Keratinocyte (primary cell): ENCODE results near the gene ACAD10. TPM values are rescaled to one million over a fixed set of nuclear protein-coding genes. Genes with fewer than 3 reads are reported as not detected.

Experiments used
- DNase-seq: peaks from one replicate; pipeline ENCODE4 v3.0.0-alpha.2; 2011; ENCODE audit warnings: low read depth, missing footprints, low spot score
- FAIRE-seq: peaks from 2 replicates; lab custom pipeline; 2011; peaks lifted over from hg19 to GRCh38; lab: Jason Lieb, UNC
- H2AFZ ChIP-seq: 2 replicates; pipeline ENCODE4 v1.6.0; 2012; ENCODE audit warnings: low read length, control low read depth, inconsistent platforms; ENCODE audit not compliant: control insufficient read depth
- H3K27ac ChIP-seq: 2 replicates; pipeline ENCODE4 v1.5.1; 2011; ENCODE audit warnings: low read length; ENCODE audit not compliant: control insufficient read depth, insufficient read depth
- H3K27me3 ChIP-seq: 3 replicates; pipeline ENCODE4 v1.6.0; 2011; ENCODE audit warnings: low read length; ENCODE audit not compliant: control insufficient read depth, insufficient read depth; ENCODE audit errors: extremely low read depth
- H3K36me3 ChIP-seq, 2 experiments: 2 replicates in 1 of 2; 3 replicates in 1 of 2; pipeline ENCODE4 v1.5.1; 2011; ENCODE audit warnings: low read length in 2 of 2, mild to moderate bottlenecking in 1 of 2; ENCODE audit not compliant: control insufficient read depth in 2 of 2, insufficient read depth in 2 of 2; ENCODE audit errors: extremely low read depth in 1 of 2
- H3K4me1 ChIP-seq: 3 replicates; pipeline ENCODE4 v1.5.1; 2011; ENCODE audit warnings: low read length; ENCODE audit not compliant: control insufficient read depth, insufficient read depth; ENCODE audit errors: extremely low read depth
- H3K4me2 ChIP-seq: 3 replicates; pipeline ENCODE4 v1.6.0; 2011; ENCODE audit warnings: low read depth, low read length; ENCODE audit not compliant: control insufficient read depth, insufficient read depth; ENCODE audit errors: extremely low read depth
- H3K4me3 ChIP-seq, 3 experiments: fragments of 200-600 bp in 1 of 3; sonication (generic) in 1 of 3; 2 replicates in 2 of 3; 3 replicates in 1 of 3; pipeline ENCODE4 v1.5.1; 2011 to 2016; ENCODE audit warnings: low read length in 3 of 3, mild to moderate bottlenecking in 3 of 3, control low read depth in 2 of 3, inconsistent platforms in 1 of 3, low read depth in 1 of 3, mixed read lengths in 1 of 3, mixed run types in 1 of 3, moderate library complexity in 1 of 3; ENCODE audit not compliant: control insufficient read depth in 2 of 3, insufficient read depth in 2 of 3; ENCODE audit errors: extremely low read depth in 1 of 3
- H3K79me2 ChIP-seq: 2 replicates; pipeline ENCODE4 v1.6.0; 2012; ENCODE audit warnings: low read length; ENCODE audit not compliant: control insufficient read depth, insufficient read depth
- H3K9ac ChIP-seq: 3 replicates; pipeline ENCODE4 v1.6.0; 2011; ENCODE audit warnings: low read length; ENCODE audit not compliant: control insufficient read depth, insufficient read depth; ENCODE audit errors: extremely low read depth
- H3K9me1 ChIP-seq: 3 replicates; pipeline ENCODE4 v1.6.0; 2011; ENCODE audit warnings: low read length; ENCODE audit not compliant: control insufficient read depth, insufficient read depth; ENCODE audit errors: extremely low read depth
- H3K9me3 ChIP-seq: 2 replicates; pipeline ENCODE4 v1.5.1; 2012; ENCODE audit warnings: low read depth, low read length; ENCODE audit not compliant: control insufficient read depth
- H4K20me1 ChIP-seq: 3 replicates; pipeline ENCODE4 v1.6.0; 2011; ENCODE audit warnings: low read length; ENCODE audit not compliant: control insufficient read depth, insufficient read depth; ENCODE audit errors: extremely low read depth
- CTCF ChIP-seq, 3 experiments: IDR thresholded peaks in 1 of 3; conservative IDR thresholded peaks in 1 of 3; optimal IDR thresholded peaks in 1 of 3; 2 replicates in 2 of 3; 3 replicates in 1 of 3; pipeline versions ENCODE3 to v1.5.1; 2011; ENCODE audit warnings: low read length in 3 of 3, mild to moderate bottlenecking in 3 of 3, moderate library complexity in 2 of 3, control low read depth in 1 of 3, inconsistent platforms in 1 of 3; ENCODE audit not compliant: insufficient read depth in 2 of 3; ENCODE audit errors: extremely low read depth in 1 of 3
- EZH2 ChIP-seq: IDR thresholded peaks from one replicate; pipeline ENCODE4 v1.6.1; 2012; ENCODE audit warnings: inconsistent platforms, mild to moderate bottlenecking, low read length, moderate library complexity
- dilution Hi-C: fragments of 300-500 bp; cut with MboI; formaldehyde crosslinking; loops from one replicate; pipeline ENCODE4 v1.7.0; 2020; ENCODE audit warnings: low sequenced_read_pairs; ENCODE audit not compliant: extremely low pct_ligation_motif_present
- polyA plus RNA-seq, 5 experiments: library from polyadenylated mRNA; depleted of rRNA in 3 of 5; stranded (reverse) in 3 of 5; stranded (forward) in 1 of 5; unstranded in 1 of 5; fragments of >200 nt; gene quantifications; 1 replicate in 1 of 5; 2 replicates in 3 of 5; 3 replicates in 1 of 5; pipeline versions ENCODE4 v1.2.1 to v1.2.3, GENCODE V29; 2011 to 2012; ENCODE audit warnings: missing spikeins in 2 of 5, low read depth in 1 of 5, low replicate concordance in 1 of 5

ACAD10 gene
- polyA plus RNA-seq, 1 donor (not counting 4 experiments of a cell fraction or from before 2014, with no cell fraction given) = 13.2 TPM

GRCh38 chr12:111754671-111755070, 68.8 kb downstream of the ACAD10 start:
- no peak overlapping the region for H3K4me3 ChIP-seq
- FAIRE-seq (no peak), DNase-seq (no peak)
- H3K4me2 ChIP-seq = no peak overlapping the region
- no peaks in the 10 kb centered on the region for H3K79me2 ChIP-seq
- H3K27ac ChIP-seq = no peak overlapping the region
- H2AFZ ChIP-seq = no peak overlapping the region
- H3K27me3 ChIP-seq = no peaks in the 10 kb centered on the region
- H3K9ac ChIP-seq = no peak overlapping the region
- peaks cover 15% of the 10 kb centered on the region for H3K4me1 ChIP-seq
- H3K36me3 ChIP-seq = no peaks in the 10 kb centered on the region
- no peaks in the 10 kb centered on the region for H3K9me3 ChIP-seq
- H3K9me1 ChIP-seq = peaks cover 2% of the 10 kb centered on the region
- dilution Hi-C loops = no loop called here
- H4K20me1 ChIP-seq = no peaks in the 10 kb centered on the region
- TF ChIP-seq CTCF (optimal IDR thresholded peaks at IDR 0.05 in 1 of 3, IDR thresholded peaks at IDR 0.05 in 1 of 3, conservative IDR thresholded peaks at IDR 0.05 in 1 of 3; ENCODE audit: extremely low read depth in 1 of 3, insufficient read depth in 2 of 3, low read length in 3 of 3) = no peak
- TF ChIP-seq EZH2 = no peak

- H3K27me3 ChIP-seq = no peaks in the 10 kb centered on the region
- dilution Hi-C loops = no loop called here
- no peak overlapping the region for H3K9ac ChIP-seq
- H3K36me3 ChIP-seq = no peaks in the 10 kb centered on the region
- H3K4me3 ChIP-seq = no peak overlapping the region
- H3K4me1 ChIP-seq = peaks cover 15% of the 10 kb centered on the region
- no peak overlapping the region for H2AFZ ChIP-seq
- TF ChIP-seq CTCF (optimal IDR thresholded peaks at IDR 0.05 in 1 of 3, IDR thresholded peaks at IDR 0.05 in 1 of 3, conservative IDR thresholded peaks at IDR 0.05 in 1 of 3; ENCODE audit: extremely low read depth in 1 of 3, insufficient read depth in 2 of 3, low read length in 3 of 3) (no peak), EZH2 (no peak)
- peaks cover 2% of the 10 kb centered on the region for H3K9me1 ChIP-seq
- DNase-seq (no peak), FAIRE-seq (no peak)
- no peaks in the 10 kb centered on the region for H3K9me3 ChIP-seq
- H3K79me2 ChIP-seq = no peaks in the 10 kb centered on the region
- H4K20me1 ChIP-seq = no peaks in the 10 kb centered on the region
- no peak overlapping the region for H3K4me2 ChIP-seq
- no peak overlapping the region for H3K27ac ChIP-seq
Observed at GRCh38 chr12:111756196-111756595, 70.3 kb downstream of the ACAD10 start.
